NCI-H1105 treated with DMSO at 0.1 percent for 48 hours (cell line): ENCODE results near the gene XCR1.
"Not testable (repeated sequence)": the region's sequence is repeated elsewhere in the genome, so short reads cannot be mapped to it uniquely, and the experiment has no call there.

Experiments used
- DNase-seq: peaks from one replicate; lab custom pipeline; 2025; lab: John Stamatoyannopoulos, UW

XCR1 gene

GRCh38 chr3:46038916-46039315, 11.6 kb upstream of the XCR1 start:
- no peak for DNase-seq

GRCh38 chr3:46038071-46038470, 10.8 kb upstream of the XCR1 start:
- DNase-seq, result not testable (repeated sequence)

DNA sequence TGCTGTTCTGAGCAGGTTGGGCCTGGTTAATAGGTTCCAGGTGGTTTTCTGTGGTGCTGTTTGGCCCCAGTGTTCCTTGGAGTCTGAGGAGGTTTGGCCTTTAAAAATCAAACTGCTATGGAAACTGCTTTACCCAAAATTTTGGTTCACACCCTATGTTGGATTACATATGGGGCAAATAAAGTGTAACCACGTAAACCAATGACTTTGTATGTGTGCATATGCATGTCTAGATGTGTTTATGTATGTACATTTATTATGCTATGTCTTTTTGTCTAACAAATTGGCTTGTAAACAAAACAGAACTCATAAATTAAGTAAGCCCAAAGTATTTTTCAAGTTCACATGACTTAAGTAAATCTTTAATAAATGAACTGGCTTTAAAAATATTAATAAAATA, 8.9 kb upstream of the XCR1 start:
- DNase-seq, result no peak

DNA sequence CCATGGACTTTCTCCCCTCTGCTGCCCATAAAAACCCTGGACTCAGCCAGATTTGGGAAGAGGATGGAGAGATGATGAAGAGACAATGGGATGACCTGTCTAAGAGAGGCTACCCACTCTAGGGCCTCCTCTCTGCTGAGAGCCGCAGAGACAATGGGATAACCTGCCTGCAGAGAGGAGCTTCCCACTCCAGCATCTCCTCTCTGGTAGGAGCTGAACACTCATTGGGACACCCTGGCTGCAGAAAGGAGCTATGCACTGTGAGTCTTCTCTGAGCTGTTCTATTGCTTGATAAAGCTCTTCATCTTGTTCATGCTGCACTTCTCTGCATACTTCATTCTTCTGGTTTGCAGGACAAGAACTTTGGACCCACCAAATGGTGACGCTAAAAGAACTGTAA, 4.5 kb upstream of the XCR1 start:
- no peak for DNase-seq

- no peak for DNase-seq
Measured at GRCh38 chr3:46031269-46031668, 4.0 kb upstream of the XCR1 start.

- no peak for DNase-seq
Measured at GRCh38 chr3:46030626-46031025, 3.3 kb upstream of the XCR1 start.

DNA sequence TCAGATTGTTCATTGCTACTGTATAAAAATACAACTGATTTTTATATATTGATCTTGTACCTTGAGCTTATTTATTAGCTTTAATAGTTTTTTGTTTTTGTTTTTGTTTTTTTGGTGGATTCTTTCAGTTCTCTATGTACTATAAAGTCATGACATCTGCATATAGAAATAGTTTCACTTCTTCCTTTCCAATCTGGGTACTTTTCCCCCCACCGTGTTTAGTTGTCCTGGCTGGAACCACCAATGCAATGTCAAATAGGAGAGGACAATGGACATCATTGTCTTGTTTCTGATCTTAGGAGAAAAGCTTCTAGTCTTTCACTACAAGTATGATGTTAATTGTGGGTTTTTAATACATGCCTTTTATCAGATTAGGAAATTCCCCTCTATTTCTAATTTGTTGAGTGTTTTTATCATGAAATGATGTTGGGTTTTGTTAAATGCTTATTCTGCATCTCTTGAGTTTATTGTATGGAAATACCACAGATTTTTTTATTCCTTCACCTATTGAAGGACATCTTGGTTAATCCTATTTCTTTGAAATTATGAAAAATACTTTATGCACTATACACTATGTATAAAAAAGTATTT, 2.8 kb upstream of the XCR1 start:
- DNase-seq, result no peak

GRCh38 chr3:46027736-46028397, 584 bp upstream of the XCR1 start:
- DNase-seq, result no peak

- DNase-seq, result no peak
Measured at GRCh38 chr3:46025139-46025538, 2.1 kb downstream of the XCR1 start.

DNA sequence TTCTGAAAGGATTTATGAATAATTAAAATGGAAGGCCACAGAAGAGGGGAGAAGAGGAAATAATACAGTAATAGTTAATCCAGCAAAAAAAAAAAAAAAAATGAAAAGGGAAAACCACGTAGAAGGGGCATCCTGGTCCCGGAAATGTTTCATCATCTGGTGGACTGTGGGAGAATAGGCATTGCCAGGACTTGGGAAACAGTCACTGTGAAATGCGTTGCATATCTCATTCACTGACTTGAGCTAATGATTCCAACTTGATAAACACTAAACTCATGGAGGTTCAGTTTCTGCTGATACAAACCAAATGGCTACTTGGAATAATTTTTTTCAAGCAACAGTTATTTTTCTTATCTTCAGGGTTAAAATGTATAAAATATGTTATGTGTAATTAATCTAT, 3.2 kb downstream of the XCR1 start:
- no peak for DNase-seq

- no peak for DNase-seq
Measured at GRCh38 chr3:46022909-46023785, 4.1 kb downstream of the XCR1 start.

DNA sequence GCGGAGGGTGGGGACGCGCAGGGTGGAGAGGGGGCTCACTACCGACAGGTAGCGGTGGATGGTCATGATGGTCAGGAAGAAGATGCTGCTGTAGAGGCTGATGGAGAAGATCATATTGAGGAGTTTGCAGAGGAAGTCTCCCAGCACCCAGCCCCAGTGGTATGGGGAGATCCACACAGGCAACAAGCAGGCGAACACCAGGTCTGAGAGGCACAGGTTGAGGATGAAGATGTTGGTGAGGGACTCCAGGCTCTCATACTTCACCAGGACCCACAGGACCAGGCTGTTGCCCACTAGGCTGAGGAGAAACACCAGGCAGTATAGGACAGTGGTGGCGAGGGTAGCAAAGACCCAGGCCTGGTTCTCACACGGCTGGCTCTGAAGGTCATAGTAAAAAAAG, 5.8 kb downstream of the XCR1 start:
- DNase-seq, result no peak

DNA sequence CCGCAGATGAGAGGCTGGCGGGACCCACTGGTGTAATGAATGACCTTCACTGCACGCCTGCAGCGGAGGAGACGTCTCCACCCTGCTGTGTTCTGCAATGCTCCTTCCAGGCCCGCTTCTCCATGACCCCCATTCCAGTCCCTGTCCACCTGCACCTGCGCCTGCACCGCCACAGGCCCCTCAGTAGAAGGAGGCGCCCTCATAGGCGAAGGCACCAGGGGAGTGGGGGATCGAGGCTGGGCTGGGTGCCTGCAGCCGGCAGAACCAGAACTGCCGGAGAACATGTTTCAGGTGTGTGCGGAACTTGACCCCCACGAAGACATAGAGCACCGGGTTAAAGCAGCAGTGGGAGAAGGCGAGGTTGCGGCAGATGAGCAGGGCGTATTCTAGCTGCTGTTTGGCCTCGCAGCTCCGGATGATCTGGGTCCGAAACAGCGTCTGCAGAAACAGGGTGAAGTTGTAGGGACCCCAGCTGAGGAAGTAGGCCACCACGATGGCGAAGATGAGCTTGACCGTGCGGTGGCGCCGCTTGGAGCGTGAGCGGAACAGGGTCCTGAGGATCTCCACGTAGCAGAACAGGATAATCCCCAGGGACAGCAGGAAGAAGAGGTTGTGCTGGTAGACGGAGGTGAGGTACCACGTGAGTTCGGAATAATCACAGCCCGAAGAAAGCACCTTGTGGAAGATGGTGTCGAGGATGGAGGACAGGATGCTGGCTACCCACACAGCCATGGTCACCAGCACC, 6.3 kb downstream of the XCR1 start:
- no peak for DNase-seq

DNA sequence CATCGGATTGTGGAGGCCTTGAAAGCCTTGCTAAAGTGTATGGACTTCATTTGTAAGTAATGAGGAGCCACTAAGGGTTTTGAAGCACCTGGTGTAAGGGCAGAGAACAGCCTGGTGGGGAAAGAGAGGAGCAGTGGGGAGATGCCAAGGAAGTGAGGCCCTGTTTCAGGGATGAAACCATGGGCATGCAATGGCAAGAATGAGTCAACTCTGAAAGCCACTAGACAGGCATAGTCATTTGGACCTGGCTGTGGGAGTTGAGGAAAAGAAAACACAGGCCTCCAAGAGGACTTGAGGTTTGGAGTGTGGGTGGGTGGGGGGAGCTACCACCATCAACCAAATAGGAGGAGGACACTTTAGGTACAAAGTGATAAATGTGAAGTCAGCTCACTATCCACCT, 7.6 kb downstream of the XCR1 start:
- DNase-seq, result no peak

- no peak for DNase-seq
Measured at GRCh38 chr3:46017720-46018119, 9.6 kb downstream of the XCR1 start.

GRCh38 chr3:46013316-46014094, 13.8 kb downstream of the XCR1 start:
- DNase-seq, result no peak

DNA sequence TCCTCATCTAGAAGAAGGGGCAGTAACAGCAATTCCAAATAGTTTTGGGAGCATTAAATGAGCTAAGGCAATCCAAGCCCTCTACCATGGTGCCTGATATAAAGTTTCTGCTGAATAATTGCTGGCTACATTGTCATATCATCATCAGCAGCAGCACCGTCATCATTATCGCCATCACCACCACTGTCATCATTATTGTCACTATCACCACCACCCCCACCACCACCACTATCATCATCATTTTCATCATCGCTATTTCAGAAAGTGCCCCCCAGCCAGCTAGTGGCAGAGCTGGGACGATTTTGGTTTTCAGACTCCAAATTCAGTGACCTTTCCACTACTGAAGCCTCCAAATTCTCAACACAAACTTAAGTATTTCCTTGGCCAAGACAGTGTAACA, 15.0 kb downstream of the XCR1 start:
- DNase-seq, result no peak

DNA sequence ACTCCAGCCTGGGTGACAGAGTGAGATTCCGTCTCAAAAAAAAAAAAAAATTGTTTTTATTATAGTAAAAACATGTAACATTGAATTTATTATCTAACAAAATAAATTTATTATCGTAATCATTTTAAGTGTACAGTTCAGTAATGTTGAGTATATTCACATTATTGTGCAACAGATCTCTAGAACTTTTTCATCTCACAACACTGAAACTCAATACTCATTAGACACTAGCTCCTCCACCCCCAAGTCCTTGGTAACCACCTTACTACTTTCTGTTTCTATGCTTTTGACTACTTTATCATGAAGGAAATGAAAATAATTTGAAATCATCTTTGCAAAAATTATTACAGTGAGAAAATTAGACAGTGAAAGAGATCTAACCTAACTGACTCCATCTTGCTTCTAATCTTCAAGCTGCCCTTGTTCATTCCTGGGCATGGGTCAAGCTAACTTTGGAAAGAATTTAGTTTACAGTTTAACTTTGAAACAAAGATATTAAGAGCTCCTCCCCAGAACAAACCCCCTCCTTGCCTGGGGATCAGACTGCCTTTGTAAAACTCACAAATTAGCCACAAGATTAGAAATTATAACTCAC, 16.7 kb downstream of the XCR1 start:
- DNase-seq, result no peak

GRCh38 chr3:46008058-46008457, 19.2 kb downstream of the XCR1 start:
- no peak for DNase-seq

- no peak for DNase-seq
Measured at GRCh38 chr3:46007280-46007679, 20.0 kb downstream of the XCR1 start.
